ENCODE measurements around the gene DDX54.

Gene DDX54

DNA sequence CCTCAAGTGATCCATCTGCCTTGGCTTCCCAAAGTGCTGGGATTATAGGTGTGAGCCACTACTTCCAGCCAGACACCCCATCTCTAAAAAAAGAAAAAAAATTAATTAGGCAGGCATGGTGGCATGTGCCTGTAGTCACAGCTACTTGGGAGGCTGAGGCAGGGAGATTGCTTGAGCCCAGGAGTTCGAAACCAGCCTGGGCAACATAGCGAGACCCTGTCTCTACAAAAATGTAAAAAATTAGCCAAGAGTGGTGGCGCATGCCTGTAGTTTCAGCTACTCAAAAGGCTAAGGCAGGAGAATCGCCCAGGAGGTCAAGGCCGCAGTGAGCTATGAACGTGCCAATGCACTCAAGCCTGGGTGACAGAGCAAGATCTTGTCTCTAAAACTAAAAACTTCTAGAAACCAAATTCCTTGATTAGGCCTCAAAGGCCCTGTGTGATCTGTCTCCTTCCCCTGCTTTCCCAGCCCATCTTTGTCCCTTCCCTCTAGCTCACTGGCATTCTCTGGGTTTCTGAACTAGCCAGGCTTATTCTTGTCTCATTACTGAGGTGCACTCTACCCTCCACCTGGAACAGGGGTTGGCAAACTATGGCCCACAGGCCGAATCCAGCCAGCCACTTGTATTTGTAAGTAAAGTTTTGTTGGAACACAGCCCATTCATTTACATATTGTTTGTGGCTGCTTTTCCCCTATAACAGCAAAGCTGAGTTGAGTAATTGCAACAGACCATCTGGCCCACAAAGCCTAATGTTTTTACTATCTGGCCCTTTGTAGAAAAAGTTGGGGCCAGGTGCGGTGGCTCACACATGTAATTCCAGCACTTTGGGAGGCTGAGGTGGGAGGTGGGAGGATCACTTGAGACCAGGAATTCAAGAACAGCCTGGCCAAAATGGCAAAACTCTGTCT is 18.8 kb upstream of the DDX54 start:
- no peak for TF ChIP-seq CTCF (IDR thresholded peaks at IDR 0.05; ENCODE audit: low read depth, low read length, missing control alignments)
- in situ Hi-C loops (cut with HindIII; ENCODE audit: low sequenced_read_pairs) = no loop called here
- no peak for DNase-seq (ENCODE audit: low read depth)
- no peak overlapping the region for H3K4me3 ChIP-seq (ENCODE audit: low read depth, low read length)

- no peak for TF ChIP-seq CTCF (IDR thresholded peaks at IDR 0.05; ENCODE audit: low read depth, low read length, missing control alignments)
- H3K4me3 ChIP-seq (ENCODE audit: low read depth, low read length) = no peak overlapping the region
- in situ Hi-C loops (cut with HindIII; ENCODE audit: low sequenced_read_pairs) = no loop called here
- DNase-seq (ENCODE audit: low read depth) = no peak
Measured at GRCh38 chr12:113202300-113203075, 17.2 kb upstream of the DDX54 start.

- TF ChIP-seq CTCF (IDR thresholded peaks at IDR 0.05; ENCODE audit: low read depth, low read length, missing control alignments) = no peak
- no peak for DNase-seq (ENCODE audit: low read depth)
- in situ Hi-C loops (cut with HindIII; ENCODE audit: low sequenced_read_pairs) = no loop called here
Measured at GRCh38 chr12:113201187-113202177, 16.2 kb upstream of the DDX54 start.

DNA sequence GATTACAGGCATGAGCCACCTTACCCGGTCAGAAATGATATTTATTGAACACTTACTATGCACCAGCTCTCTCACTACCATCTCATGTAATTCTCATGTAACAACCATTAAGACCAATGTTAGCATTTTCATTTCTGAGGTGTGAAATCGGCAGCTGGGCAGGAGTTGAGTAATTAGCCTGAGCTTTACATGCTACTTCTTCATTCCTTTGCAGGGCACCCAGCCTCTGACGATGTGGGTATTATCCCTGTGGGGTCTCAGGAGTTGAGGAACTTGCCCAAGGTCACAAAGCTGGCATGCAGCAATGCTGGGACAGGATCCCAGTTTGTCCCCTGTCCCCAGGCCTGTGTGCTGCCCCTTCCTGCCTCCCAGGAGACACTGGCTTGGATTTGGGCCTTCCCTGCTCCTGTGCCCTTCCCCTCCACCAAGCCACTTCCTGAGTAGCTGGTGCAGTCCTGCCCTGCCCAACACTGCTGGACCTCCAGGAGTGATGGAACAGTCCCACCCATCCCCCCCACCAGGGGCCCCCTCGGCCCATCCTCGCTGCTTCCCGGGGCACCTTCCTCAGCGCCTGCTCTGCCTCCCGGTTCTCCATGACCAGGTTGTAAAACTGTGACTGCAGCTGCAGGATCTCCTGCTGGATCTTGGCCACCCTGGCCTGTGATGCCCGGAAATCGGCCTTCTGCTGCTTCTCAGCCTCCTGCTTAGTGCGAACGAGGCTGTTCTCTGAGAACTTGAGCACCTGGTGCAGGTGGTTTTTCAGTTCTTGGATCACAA is 14.9 kb upstream of the DDX54 start:
- no peak overlapping the region for H3K4me3 ChIP-seq (ENCODE audit: low read depth, low read length)
- in situ Hi-C loops (cut with HindIII; ENCODE audit: low sequenced_read_pairs) = no loop called here
- DNase-seq (ENCODE audit: low read depth) = no peak
- no peak for TF ChIP-seq CTCF (IDR thresholded peaks at IDR 0.05; ENCODE audit: low read depth, low read length, missing control alignments)

More at GRCh38 chr12:113201187-113202177, 16.2 kb upstream of the DDX54 start:
- H3K4me3 ChIP-seq (ENCODE audit: low read depth, low read length) = no peak overlapping the region

- TF ChIP-seq CTCF (IDR thresholded peaks at IDR 0.05; ENCODE audit: low read depth, low read length, missing control alignments) = no peak
- no peak overlapping the region for H3K4me3 ChIP-seq (ENCODE audit: low read depth, low read length)
- in situ Hi-C loops (cut with HindIII; ENCODE audit: low sequenced_read_pairs) = no loop called here
- DNase-seq (ENCODE audit: low read depth) = no peak
Measured at GRCh38 chr12:113198296-113198695, 13.0 kb upstream of the DDX54 start.

Data from astrocyte of the cerebellum (primary cell).